Activated CD8-positive, alpha-beta memory T cell treated with anti-CD3 and anti-CD28 coated beads, Interleukin-2, amount 50 U/mL, for 24 hours (primary cell): ENCODE results near the gene MOSMO.
"Not testable (repeated sequence)": the region's sequence is repeated elsewhere in the genome, so short reads cannot be mapped to it uniquely, and the experiment has no call there.

Experiments
- DNase-seq: peaks from one replicate; pipeline ENCODE4 v3.0.0-alpha.2; 2020; ENCODE audit errors: extremely low read depth

Gene MOSMO

GRCh38 chr16:22002047-22002446, 5.9 kb upstream of the MOSMO start:
- DNase-seq: not testable (repeated sequence)

DNA sequence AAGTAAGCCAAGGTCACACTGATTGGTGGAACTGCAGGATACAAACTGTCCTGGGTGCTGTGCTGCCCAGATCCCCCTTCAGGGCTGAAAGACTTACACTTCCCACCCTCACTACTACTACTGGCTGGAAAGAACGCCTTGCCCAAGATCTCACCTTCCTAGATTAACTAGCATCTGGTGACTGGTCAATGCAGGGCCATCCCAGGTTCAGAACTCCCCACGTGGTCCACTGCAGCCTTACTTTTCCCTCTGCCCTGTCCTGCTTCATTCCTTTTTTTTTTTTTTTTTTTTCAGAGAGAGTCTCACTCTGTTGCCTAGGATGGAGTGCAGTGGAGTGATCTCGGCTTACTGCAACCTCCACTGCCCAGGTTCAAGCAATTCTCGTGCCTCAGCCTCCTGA, 4.7 kb upstream of the MOSMO start:
- no peak for DNase-seq

GRCh38 chr16:22004341-22004740, 3.6 kb upstream of the MOSMO start:
- no peak for DNase-seq

DNA sequence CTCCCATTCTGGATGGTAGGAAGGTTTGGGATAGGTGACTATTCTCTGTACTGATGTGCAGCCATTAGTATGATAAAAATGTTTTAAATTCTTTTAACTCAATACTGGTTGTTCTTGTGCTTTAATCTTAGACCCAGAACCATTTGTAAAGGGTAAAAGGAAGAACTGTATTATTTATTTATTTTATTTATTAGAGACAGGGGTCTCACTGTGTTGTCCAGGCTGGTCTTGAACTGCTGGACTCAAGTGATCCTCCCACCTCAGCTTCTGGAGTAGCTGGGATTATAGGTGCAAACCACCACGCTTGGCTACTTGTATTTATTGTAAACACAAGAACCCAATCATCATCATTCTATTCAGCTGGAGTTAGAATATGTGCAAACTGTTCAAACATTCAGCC, 2.2 kb upstream of the MOSMO start:
- DNase-seq: no peak

- DNase-seq: no peak
These were observed 1.3 kb upstream of the MOSMO start for GRCh38 chr16:22006636-22007035.

- DNase-seq: no peak
These were observed 777 bp upstream of the MOSMO start for GRCh38 chr16:22007159-22007508.

DNA sequence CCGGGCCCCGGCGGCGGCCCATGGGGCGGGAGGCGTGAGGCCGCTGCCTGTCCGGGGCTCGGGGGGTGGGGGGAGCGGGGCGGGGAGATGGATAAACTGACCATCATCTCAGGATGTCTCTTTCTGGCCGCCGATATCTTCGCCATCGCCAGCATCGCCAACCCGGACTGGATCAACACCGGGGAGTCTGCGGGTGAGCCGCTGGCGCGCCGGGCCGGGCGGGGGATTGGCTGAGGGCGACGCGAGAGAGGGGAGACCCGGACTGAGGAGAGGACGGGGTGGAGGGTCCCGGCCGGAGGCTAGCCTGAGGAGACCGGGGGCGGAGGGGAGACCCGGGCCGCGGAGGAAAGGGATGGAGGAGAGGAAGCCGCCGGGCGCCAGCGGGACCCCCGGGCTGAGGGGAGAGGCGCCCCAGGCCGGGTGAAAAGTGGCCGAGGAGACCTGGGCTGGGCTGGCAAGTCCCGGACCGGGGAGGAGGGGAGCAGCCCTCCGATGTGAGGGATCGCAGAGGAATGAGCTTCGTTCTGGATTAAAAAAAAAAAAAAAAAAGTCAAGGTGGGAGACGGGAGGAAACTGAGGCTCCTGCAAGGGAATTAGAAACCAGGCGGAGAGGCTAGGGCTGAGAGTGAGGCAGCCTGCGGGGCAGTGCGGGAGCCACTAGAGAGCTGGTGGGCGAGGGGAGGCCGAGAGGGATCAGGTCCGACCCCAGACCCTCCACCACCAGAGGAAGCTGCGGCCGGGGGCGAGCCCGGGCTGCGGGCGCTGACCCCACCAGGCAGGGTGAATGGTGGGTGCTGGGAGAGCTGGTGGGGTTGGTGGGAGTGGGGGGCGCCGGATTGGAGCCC, 526 bp downstream of the MOSMO start:
- no peak for DNase-seq

- no peak for DNase-seq
These were observed 3.0 kb downstream of the MOSMO start for GRCh38 chr16:22010902-22011301.

- no peak for DNase-seq
These were observed 4.3 kb downstream of the MOSMO start for GRCh38 chr16:22012241-22012640.

GRCh38 chr16:22013486-22013885, 5.6 kb downstream of the MOSMO start:
- DNase-seq: no peak

GRCh38 chr16:22014271-22014873, 6.5 kb downstream of the MOSMO start:
- DNase-seq: no peak

DNA sequence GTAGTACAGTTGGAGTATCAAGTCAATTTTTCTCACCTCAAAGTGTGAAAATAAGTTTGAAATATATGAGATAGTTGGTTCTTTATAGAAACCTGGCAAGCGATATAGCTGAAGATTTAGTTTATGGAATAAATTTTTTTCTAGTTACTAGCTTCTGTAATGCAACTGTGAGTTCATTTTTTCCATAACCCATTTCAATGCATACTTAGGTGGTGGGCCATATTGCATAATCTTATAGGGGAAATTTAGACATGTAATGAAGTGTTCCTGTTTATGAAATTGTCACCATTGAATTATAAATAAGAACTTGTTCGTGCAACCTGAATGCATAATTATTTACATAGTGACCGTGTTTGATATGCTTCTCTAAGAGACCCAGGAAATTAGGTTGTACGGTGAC, 9.0 kb downstream of the MOSMO start:
- no peak for DNase-seq

DNA sequence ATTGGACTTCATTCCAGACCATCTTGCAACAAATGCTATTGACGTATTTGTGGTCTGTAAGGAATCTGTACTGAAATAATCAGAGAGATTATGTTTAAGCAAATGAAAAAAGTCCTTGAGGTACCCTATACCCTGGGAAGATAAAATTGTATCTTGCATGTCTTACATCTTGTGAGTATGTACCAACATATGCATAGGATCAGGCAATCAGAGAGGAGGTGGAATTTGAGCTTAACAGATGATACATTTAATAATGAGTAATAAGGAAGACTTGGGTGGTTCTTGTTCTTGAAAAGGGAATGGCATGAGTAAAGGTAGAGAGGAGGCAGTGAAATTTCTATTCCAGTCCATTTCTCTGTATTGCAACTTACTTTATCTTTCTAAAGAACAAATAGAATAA, 10.6 kb downstream of the MOSMO start:
- DNase-seq: no peak

GRCh38 chr16:22022151-22022550, 14.2 kb downstream of the MOSMO start:
- DNase-seq: no peak

DNA sequence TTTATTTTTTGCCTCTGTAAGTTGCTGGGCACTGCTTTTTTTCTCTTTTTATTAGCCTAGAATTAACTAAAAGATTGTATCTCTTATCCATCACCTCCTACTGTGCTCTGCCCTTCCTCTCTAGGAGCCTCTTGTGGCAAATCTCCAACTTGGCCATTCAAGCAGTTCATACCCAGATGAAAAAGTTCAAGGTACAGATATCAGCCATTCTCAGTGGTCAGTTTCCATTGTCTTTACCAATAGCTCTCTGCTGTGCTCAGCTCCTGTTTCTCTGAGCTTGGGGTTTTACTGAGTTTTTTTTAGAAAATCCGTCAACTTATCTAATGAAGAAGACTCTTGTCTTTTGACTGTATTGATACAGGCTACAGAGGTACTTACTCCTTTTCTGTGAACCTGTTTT, 15.6 kb downstream of the MOSMO start:
- DNase-seq: no peak

GRCh38 chr16:22024785-22025184, 16.9 kb downstream of the MOSMO start:
- not testable (repeated sequence) for DNase-seq

- DNase-seq: no peak
These were observed 19.7 kb downstream of the MOSMO start for GRCh38 chr16:22027633-22028032.

DNA sequence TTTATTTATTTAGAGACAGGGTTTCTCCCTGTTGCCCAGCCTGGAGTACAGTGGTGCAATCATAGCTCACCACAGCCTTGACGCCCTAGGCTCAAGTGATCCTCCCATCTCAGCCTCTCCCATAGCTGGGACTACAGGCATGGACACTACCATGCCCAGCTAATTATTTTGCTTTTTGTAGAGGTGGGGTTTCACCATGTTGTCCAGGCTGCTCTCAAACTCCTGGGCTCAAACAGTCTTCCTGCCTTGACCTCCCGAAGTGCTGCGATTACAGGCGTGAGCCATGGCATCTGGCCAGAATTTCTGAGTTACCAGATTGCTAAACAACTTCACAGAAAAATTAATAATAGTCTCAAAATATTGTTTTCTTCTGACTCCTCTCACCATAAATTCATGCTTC, 21.7 kb downstream of the MOSMO start:
- DNase-seq: no peak

DNA sequence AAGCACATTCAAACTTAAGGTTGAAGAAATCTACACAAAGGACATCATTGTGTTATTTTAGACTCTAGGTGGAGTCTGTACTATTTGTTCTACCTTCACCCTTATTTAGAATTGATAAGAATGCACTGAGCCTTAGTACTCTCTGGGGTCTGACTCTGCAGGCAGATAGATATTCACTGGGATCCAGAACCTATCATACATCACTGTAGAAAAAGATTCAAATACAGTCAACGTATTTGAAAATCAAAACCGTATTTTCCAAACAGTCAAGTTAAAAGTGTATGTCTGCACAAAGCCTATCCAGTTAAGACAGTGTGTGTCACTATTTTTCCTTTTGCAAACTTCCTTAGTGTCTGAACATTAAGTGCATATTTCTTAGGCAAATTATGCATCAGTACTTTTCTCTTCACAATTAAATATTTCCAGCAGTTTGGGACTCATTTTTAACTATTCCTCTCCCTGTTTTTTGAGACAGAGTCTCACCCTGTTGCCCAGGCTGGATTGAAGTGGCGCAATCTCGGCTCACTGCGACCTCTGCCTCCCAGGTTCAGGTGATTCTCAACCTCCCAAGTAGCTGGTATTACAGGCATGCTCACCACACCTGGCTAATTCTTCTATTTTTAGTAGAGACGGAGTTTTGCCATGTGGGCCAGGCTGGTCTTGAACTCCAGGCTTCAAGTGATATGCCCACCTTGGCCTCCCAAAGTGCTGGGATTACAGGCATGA, 22.3 kb downstream of the MOSMO start:
- no peak for DNase-seq

- DNase-seq: no peak
These were observed 23.7 kb downstream of the MOSMO start for GRCh38 chr16:22031483-22032083.

GRCh38 chr16:22034503-22034902, 26.6 kb downstream of the MOSMO start:
- no peak for DNase-seq

DNA sequence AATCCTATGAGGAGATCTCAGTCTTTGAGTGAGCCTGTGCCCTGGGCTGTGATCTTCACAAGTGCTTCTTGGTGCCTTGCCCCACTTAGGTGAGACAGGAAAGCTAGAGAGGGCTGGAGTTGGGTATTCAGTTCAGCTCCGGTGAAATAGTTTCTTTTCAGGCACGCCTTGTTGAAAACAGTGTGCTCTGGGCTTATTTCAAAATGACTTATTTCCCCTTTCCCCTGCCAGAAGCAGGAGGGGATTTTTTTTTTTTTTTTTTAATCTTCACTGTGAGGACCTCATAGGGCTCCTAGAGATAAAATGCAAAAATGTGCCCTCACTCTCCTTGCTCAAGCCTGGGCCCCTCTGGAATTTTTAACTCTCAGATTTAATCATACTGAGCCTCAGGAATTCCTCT, 27.2 kb downstream of the MOSMO start:
- no peak for DNase-seq

DNA sequence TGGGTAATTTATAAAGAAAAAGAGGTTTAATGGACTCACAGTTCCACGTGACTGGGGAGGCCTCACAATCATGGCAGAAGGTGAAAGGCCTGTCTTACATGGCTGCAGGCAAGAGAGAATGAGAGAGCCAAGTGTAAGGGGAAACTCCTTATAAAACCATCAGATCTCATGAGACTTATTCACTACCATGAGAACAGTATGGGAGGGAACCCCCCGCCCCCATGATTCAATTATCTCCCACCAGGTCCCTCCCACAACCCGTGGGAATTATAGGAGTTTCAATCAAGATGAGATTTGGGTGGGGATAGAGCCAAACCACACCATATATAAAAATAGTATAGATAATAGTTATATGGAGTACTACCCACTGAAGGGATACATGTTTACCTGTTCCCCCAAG, 36.0 kb downstream of the MOSMO start:
- DNase-seq: not testable (repeated sequence)
